ENCODE data around the gene CATSPERB. TPM values are rescaled to one million over a fixed set of nuclear protein-coding genes. Genes with fewer than 3 reads are reported as not detected.

CATSPERB gene, protein sequence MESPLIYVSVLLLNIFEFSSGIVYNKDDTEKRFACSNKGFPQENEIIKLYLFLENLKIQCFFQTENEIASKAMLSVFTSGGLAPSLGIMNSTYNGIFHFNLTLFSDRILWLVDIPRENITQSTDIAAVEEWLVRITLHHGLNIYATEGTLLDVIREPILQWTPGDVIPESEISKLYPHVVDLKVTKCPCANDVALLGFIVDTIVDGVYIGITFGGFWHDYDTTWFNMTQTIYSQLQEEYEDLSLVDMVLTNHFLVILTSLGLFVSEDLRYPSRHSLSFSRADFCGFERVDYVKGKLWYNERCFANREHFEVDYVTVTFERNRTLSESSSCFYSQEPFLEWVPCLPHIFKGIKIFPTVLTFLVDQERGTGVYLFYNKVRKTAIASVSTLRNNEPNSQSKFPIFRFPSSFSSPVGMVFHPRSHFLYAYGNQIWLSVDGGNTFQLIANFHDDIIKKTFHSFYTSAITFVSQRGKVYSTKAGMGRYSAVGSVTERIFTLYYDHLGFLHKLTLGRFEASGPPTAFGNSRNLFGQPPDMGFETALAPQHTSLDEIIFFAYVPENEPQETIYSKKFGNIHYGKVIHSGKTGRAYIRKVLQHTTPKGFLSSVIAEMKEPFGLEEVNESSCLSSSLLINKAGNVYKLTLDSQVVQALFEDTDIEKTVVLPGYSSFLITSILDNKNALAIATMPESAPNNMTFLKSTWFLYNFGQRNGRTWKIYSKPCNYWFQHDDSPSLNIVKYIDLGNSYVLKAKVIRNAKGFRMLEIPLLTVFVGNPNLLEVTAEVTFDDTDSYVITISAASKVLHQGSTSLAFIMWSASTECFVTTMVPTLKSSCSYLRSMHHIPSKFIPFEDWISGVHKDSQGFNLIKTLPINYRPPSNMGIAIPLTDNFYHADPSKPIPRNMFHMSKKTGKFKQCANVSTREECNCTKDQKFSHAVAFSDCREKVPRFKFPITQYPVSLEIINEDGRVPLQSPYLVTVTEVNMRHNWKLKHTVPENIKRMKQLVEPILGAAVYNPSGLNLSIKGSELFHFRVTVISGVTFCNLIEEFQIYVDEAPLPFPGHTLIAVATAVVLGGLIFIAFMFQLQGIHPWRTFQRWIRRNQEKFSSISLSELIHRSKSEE
- 10 to 100 TPM; 20.4 to 70.0 TPM for total RNA-seq

DNA sequence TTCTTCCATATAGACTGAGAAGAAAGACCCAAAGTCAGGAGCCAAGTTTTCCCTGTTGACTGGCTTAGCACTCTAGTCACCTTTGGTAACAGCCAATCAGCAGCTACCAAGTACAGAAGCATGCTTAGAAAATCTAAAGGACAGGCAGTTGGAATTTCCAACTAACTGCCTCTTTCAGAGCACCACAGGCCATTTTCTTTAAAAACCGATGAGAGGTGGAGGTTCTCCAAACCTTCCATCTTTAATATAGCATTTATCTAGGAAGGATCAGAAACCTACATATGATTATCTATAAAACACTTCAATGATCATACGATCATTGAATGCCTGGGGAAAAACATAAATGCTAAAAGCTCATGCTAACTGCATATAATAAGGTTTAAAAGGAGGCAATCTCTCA lies at the start of gene CATSPERB:
CATSPERB (minus strand) TSS at position 101 of the 400 bp plus-strand sequence. CDS start 2,607 bp downstream, outside the sequence.
- no peaks in the 10 kb centered on the region for H3K4me1 ChIP-seq
- TF ChIP-seq, protein P1, sequence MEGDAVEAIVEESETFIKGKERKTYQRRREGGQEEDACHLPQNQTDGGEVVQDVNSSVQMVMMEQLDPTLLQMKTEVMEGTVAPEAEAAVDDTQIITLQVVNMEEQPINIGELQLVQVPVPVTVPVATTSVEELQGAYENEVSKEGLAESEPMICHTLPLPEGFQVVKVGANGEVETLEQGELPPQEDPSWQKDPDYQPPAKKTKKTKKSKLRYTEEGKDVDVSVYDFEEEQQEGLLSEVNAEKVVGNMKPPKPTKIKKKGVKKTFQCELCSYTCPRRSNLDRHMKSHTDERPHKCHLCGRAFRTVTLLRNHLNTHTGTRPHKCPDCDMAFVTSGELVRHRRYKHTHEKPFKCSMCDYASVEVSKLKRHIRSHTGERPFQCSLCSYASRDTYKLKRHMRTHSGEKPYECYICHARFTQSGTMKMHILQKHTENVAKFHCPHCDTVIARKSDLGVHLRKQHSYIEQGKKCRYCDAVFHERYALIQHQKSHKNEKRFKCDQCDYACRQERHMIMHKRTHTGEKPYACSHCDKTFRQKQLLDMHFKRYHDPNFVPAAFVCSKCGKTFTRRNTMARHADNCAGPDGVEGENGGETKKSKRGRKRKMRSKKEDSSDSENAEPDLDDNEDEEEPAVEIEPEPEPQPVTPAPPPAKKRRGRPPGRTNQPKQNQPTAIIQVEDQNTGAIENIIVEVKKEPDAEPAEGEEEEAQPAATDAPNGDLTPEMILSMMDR (IDR thresholded peaks at IDR 0.05) = no peak
- no peak for TF ChIP-seq POLR2A (IDR thresholded peaks at IDR 0.05)
- WGBS, 2 donors = 91 to 94% methylated on average over 2 of the region's 2 CpGs
- H3K4me3 ChIP-seq = no peak within 1 kb of the TSS
- intact Hi-C loops (cut with DNase I) = no loop called here
- ATAC-seq = no peak
- H3K36me3 ChIP-seq (replicated peaks in 1 of 2; ENCODE audit: insufficient read depth in 1 of 2, low read depth in 2 of 2) = no peaks in the 10 kb centered on the region
- H3K27me3 ChIP-seq = no peaks in the 10 kb centered on the region
- DNase-seq = no peak
- no peak within 1 kb of the TSS for H3K27ac ChIP-seq
- H3K9me3 ChIP-seq = no peaks in the 10 kb centered on the region

DNA sequence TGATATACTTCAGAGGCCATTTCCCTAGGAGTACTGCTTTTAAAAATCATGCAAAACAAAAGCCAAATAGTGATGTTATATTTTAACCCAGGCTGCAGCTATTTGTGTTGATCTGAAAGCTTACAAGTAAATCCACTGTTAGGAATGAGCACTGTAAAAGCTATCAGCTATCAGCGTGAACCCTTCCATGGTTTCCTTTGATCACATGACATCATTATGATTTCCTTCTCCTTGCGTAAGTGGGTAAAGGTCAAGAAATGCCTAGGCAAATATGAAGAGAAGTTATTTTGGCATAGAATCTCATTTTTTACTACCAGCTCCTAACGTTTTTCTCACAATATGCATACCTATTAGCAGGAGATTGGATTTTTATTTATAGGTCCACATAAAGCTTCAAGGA lies 48.6 kb upstream of the CATSPERB start:
- TF ChIP-seq, protein P1 (IDR thresholded peaks at IDR 0.05) = no peak
- no peak for TF ChIP-seq POLR2A (IDR thresholded peaks at IDR 0.05)
- peaks cover 9% of the 10 kb centered on the region for H3K4me1 ChIP-seq
- peaks cover 0 to 4% of the 10 kb centered on the region in 2 donors for H3K36me3 ChIP-seq (replicated peaks in 1 of 2; ENCODE audit: insufficient read depth in 1 of 2, low read depth in 2 of 2)
- WGBS, 2 donors = 8 to 9% methylated on average over 3 of the region's 3 CpGs
- no peaks in the 10 kb centered on the region for H3K9me3 ChIP-seq
- no peak overlapping the region for H3K4me3 ChIP-seq
- DNase-seq (peak in 1 of 4 donors; percentile 29), ATAC-seq (peak; percentile 84)
- intact Hi-C loops (cut with DNase I) = no loop called here
- peak overlapping the region; percentile 1 to 47 (median 27) for H3K27ac ChIP-seq
- no peaks in the 10 kb centered on the region for H3K27me3 ChIP-seq

DNA sequence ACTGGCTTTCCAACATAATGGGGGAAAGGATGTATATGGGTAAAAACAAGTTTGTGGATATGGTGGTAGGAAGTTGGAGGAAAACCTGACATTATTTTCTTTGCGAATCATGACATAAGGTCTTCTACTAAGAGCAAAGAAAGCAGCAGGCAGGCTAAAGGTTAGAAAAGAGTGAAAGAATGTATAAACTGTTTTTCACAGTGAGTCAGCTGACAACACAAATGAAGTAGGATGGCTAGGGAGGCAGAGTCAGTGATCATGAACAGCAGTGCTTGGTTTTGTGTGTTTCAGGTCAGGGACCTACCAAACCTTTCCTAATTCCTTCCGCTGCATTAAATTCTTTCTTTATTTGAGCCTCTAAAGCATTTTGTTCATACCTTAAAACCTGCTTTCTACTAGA lies 46.3 kb upstream of the CATSPERB start:
- no peaks in the 10 kb centered on the region for H3K27me3 ChIP-seq
- no peak overlapping the region for H3K4me3 ChIP-seq
- intact Hi-C loops (cut with DNase I) = no loop called here
- no peak for ATAC-seq
- TF ChIP-seq, protein P1 (IDR thresholded peaks at IDR 0.05) = no peak
- no peak for TF ChIP-seq POLR2A (IDR thresholded peaks at IDR 0.05)
- no peak for DNase-seq
- WGBS, 2 donors = 95 to 99% methylated on average over 2 of the region's 2 CpGs
- peaks cover 0 to 3% of the 10 kb centered on the region in 2 donors for H3K36me3 ChIP-seq (replicated peaks in 1 of 2; ENCODE audit: insufficient read depth in 1 of 2, low read depth in 2 of 2)
- no peaks in the 10 kb centered on the region for H3K9me3 ChIP-seq
- peaks cover 9% of the 10 kb centered on the region for H3K4me1 ChIP-seq
- H3K27ac ChIP-seq = no peak overlapping the region

DNA sequence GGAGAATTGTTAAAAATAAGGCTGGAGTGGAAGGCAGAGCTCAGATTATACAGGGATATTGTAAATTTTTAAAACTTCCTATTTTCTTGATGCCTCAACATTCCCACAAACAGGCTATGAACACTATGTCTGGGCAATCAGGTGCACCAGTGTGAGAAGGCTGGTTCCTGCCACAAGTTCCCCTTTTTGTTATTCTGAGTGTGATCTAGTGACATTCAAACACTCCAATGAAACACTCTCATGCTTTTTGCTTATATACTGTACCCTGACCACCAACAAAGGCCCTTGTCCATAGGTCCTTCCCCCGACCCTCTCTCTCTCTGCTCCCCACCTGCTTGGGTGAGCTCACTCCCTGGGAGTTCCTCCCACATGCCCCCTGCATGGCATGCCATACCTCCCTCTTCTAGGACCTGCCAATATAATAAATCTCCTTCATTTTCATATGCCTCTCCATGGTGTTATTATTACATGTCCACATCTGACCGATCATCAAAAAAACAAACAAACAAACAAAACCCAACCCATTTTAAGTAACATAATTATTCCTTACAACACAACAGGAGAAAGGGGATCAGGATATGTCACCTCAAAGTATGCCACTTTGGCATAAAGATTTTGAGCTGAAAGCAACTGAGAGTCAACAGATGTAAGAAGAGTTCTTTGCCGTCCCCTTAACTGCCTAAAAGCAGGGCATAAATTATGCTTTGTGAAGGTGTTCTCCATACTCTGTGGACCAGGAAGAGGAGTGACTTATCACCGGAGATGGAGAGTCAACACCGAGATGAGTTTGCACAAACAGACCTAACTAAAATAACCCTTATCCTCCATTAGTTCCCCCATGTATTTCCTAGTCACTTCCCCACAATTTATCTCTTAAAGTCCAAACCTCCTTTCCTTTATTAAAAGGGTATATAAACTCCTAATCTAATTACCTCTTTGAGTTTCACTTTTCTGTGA lies 42.5 kb upstream of the CATSPERB start:
- intact Hi-C loops (cut with DNase I) = no loop called here
- Histone ChIP-seq H3K9me3 (no peaks in the 10 kb centered on the region), H3K4me1 (peaks cover 3% of the 10 kb centered on the region), H3K36me3 (replicated peaks in 1 of 2; ENCODE audit: insufficient read depth in 1 of 2, low read depth in 2 of 2) (no peaks in the 10 kb centered on the region), H3K4me3 (no peak overlapping the region), H3K27me3 (no peaks in the 10 kb centered on the region), H3K27ac (peak overlapping the region in 1 of 4 donors; percentile 7)
- ATAC-seq = no peak
- TF ChIP-seq, protein P1 (IDR thresholded peaks at IDR 0.05) = no peak
- no peak for TF ChIP-seq POLR2A (IDR thresholded peaks at IDR 0.05)
- WGBS, 2 donors = 67 to 83% methylated on average over 5 of the region's 5 CpGs
- DNase-seq = no peak

Measured in body of pancreas (tissue), 4 donors.